ENCODE measurements around the gene PABPN1L. TPM values are rescaled to one million over a fixed set of nuclear protein-coding genes. Genes with fewer than 3 reads are reported as not detected.

PABPN1L gene
- total and polyA plus RNA-seq, 10 of the 15 experiments (the other 5 are each of a cell fraction or from before 2014, with no cell fraction given) = not detected

DNA sequence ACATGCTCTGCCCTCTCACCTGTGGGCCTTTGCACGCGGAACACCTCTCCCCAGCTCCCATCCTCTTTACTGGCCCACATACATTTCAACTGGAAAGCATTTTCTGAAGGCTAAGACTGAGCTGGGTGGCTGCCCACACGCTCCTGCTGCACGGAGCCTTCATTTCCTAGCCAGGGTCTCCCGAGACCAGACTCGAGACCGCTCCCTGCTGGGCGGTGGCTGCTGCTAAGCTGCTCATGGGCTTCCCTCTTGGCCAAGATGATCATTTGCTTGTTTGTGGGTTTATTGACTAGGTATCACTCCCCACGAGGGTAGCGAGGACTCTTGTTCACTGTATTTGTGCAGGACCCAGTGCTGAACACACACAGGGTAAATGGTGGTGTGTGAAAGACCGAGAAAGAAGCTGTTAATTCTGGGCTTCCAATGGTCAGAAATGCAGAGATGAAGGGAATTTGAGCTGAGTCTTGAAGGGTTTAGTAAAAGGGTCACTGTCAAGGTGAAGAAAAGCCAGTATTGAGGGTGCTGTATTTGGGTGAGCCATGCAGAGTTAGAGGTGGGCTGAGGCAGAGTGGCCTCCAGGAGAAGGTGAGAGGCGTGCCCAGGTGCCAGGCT, 8.6 kb downstream of the PABPN1L start:
- Histone ChIP-seq H3K9ac (ENCODE audit: control insufficient read depth, insufficient read depth, low read length) (peak overlapping the region; percentile 69), H3K27me3 (replicated peaks in 1 of 2; ENCODE audit: control insufficient read depth in 2 of 2, insufficient read depth in 2 of 2, low read length in 1 of 2) (no peaks in the 10 kb centered on the region), H3K4me3 (peak overlapping the region; percentile 88), H3K79me2 (ENCODE audit: control insufficient read depth, insufficient read depth, low read length) (peaks cover 13% of the 10 kb centered on the region), H3K9me3 (replicated peaks; ENCODE audit: control insufficient read depth, insufficient read depth, low read length) (no peaks in the 10 kb centered on the region), H3K27ac (ENCODE audit: control insufficient read depth, insufficient read depth) (peak overlapping the region; percentile 64; the same call in 1 of the 2 replicates), H4K20me1 (ENCODE audit: control insufficient read depth, insufficient read depth) (0 out of 2 replicates have a peak, but pooled peaks cover 2% of the 10 kb centered on the region), H3K4me1 (ENCODE audit: control insufficient read depth, insufficient read depth, low read length) (peaks cover 23% of the 10 kb centered on the region), H3K36me3 (ENCODE audit: control insufficient read depth in 2 of 2, insufficient read depth in 2 of 2, low read length in 1 of 2) (peaks cover 4 to 5% of the 10 kb centered on the region in 2 experiments; a peak in 3 of 4 replicates), H2AFZ (ENCODE audit: control insufficient read depth, low read depth, low read length) (peak overlapping the region; percentile 95), H3K4me2 (ENCODE audit: control insufficient read depth, insufficient read depth) (peak overlapping the region; percentile 93)
- no TSS peak for BruUV-seq (replicated peaks)
- intact Hi-C loops (cut with micrococcal nuclease; ENCODE audit: unreplicated experiment) (loop anchor here (1.0 to 5.0 kb wide), 3 partner anchors 46 to 121 kb away; partner anchors contain the start of gene APRT), in situ Hi-C loops (cut with MboI) (no loop called here)
- ATAC-seq (peak; percentile 78), FAIRE-seq (peak; percentile 99), DNase-seq (ENCODE audit: low read depth, low spot score) (no peak)
- ChIA-PET CTCF (interaction anchor here (0.7 to 2.9 kb wide), 18 partner anchors 12 to 812 kb away, joined by 3 to 19 read pairs (median 3); partner anchors contain the start of gene APRT), RAD21 (ENCODE audit: unreplicated experiment) (interaction anchor here (0.8 to 1.8 kb wide), 7 partner anchors 46 to 359 kb away, joined by 3 to 14 read pairs (median 4); partner anchors contain the start of genes APRT, CDH15, PIEZO1 and ZNF778), SMC1A (ENCODE audit: uncharacterized antibody, unreplicated experiment) (interaction anchor here (0.7 to 2.0 kb wide), 11 partner anchors 17 to 154 kb away, joined by 3 to 5 read pairs (median 3); no protein-coding TSS in a partner anchor), POLR2A (interaction anchor here (0.9 to 1.5 kb wide), 4 partner anchors 45 to 307 kb away, joined by 3 to 8 read pairs (median 4); partner anchors contain the start of gene APRT)
- 9% methylated on average over 12 of the region's 12 CpGs for WGBS (ENCODE audit: insufficient coverage, insufficient replicate concordance, low lambda C conversion rate, missing lambda C conversion rate)
- peak; percentile 49; the same call in 1 of the 2 replicates for TF ChIP-seq RUNX3 (IDR thresholded peaks at IDR 0.05; ENCODE audit: low read length)
- TF ChIP-seq PML (IDR thresholded peaks at IDR 0.05; ENCODE audit: low read length) = no peak
- peak; percentile 39; the same call in 1 of the 2 replicates for TF ChIP-seq MXI1 (IDR thresholded peaks at IDR 0.05; ENCODE audit: low read depth, low read length)
- TF ChIP-seq, protein P1, sequence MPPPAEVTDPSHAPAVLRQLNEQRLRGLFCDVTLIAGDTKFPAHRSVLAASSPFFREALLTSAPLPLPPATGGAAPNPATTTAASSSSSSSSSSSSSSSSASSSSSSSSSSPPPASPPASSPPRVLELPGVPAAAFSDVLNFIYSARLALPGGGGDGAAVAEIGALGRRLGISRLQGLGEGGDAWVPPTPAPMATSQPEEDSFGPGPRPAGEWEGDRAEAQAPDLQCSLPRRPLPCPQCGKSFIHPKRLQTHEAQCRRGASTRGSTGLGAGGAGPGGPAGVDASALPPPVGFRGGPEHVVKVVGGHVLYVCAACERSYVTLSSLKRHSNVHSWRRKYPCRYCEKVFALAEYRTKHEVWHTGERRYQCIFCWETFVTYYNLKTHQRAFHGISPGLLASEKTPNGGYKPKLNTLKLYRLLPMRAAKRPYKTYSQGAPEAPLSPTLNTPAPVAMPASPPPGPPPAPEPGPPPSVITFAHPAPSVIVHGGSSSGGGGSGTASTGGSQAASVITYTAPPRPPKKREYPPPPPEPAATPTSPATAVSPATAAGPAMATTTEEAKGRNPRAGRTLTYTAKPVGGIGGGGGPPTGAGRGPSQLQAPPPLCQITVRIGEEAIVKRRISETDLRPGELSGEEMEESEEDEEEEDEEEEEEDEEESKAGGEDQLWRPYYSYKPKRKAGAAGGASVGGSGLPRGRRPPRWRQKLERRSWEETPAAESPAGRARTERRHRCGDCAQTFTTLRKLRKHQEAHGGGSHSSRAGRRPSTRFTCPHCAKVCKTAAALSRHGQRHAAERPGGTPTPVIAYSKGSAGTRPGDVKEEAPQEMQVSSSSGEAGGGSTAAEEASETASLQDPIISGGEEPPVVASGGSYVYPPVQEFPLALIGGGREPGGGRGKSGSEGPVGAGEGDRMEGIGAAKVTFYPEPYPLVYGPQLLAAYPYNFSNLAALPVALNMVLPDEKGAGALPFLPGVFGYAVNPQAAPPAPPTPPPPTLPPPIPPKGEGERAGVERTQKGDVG (CRISPR knock-in tag; IDR thresholded peaks at IDR 0.05) = no peak
- TF ChIP-seq RFX5 (IDR thresholded peaks at IDR 0.05; ENCODE audit: low read depth, low read length) = no peak
- TF ChIP-seq CHD1 (IDR thresholded peaks at IDR 0.05; ENCODE audit: low read depth, low read length) = no peak
- TF ChIP-seq SMAD1 (IDR thresholded peaks at IDR 0.05; ENCODE audit: low read depth, partially characterized antibody) = no peak
- no peak for TF ChIP-seq ZNF24 (IDR thresholded peaks at IDR 0.05)
- no peak for TF ChIP-seq RBBP5 (conservative IDR thresholded peaks at IDR 0.05)
- TF ChIP-seq SMC3 (IDR thresholded peaks at IDR 0.05; ENCODE audit: borderline replicate concordance, low read length) = peak; percentile 62; the same call in 1 of the 2 replicates
- TF ChIP-seq, protein P2, sequence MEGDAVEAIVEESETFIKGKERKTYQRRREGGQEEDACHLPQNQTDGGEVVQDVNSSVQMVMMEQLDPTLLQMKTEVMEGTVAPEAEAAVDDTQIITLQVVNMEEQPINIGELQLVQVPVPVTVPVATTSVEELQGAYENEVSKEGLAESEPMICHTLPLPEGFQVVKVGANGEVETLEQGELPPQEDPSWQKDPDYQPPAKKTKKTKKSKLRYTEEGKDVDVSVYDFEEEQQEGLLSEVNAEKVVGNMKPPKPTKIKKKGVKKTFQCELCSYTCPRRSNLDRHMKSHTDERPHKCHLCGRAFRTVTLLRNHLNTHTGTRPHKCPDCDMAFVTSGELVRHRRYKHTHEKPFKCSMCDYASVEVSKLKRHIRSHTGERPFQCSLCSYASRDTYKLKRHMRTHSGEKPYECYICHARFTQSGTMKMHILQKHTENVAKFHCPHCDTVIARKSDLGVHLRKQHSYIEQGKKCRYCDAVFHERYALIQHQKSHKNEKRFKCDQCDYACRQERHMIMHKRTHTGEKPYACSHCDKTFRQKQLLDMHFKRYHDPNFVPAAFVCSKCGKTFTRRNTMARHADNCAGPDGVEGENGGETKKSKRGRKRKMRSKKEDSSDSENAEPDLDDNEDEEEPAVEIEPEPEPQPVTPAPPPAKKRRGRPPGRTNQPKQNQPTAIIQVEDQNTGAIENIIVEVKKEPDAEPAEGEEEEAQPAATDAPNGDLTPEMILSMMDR (IDR thresholded peaks at IDR 0.05 in 2 of 3, conservative IDR thresholded peaks at IDR 0.05 in 1 of 3; ENCODE audit: control insufficient read depth in 2 of 3, extremely low read depth in 1 of 3, insufficient read depth in 1 of 3, low read depth in 3 of 3, low read length in 3 of 3) = peak; percentile 73 to 83 (median 82)
- TF ChIP-seq YY1 (IDR thresholded peaks at IDR 0.05; ENCODE audit: low read depth, low read length) = peak; percentile 69; the same call in 1 of the 2 replicates
- no peak for TF ChIP-seq ZBED1 (IDR thresholded peaks at IDR 0.05; ENCODE audit: borderline replicate concordance)
- TF ChIP-seq NR2C2 (IDR thresholded peaks at IDR 0.05; ENCODE audit: borderline replicate concordance, control insufficient read depth, insufficient read length, low read depth) = no peak
- no peak for TF ChIP-seq BCL11A (IDR thresholded peaks at IDR 0.05; ENCODE audit: low read depth, low read length)
- TF ChIP-seq CEBPB (IDR thresholded peaks at IDR 0.05; ENCODE audit: borderline replicate concordance in 1 of 2, low read depth in 2 of 2, low read length in 2 of 2) = no peak
- TF ChIP-seq GABPA (IDR thresholded peaks at IDR 0.05; ENCODE audit: low read depth) = no peak
- TF ChIP-seq SMARCA5 (IDR thresholded peaks at IDR 0.05) = peak; percentile 43; the same call in 1 of the 2 replicates
- TF ChIP-seq DPF2 (IDR thresholded peaks at IDR 0.05) = no peak; the same call in 1 of the 2 replicates
- TF ChIP-seq KDM1A (IDR thresholded peaks at IDR 0.05; ENCODE audit: borderline replicate concordance) = no peak
- TF ChIP-seq CBX3 (IDR thresholded peaks at IDR 0.05; ENCODE audit: borderline replicate concordance, low read depth) = no peak
